Measurements from ENCODE around the gene ZNF420. TPM values are rescaled to one million over a fixed set of nuclear protein-coding genes. Genes with fewer than 3 reads are reported as not detected.
A peak's percentile ranks its signal among the peaks of the same experiment; 100 is the strongest.

ZNF420 gene
- total and polyA plus RNA-seq, 2 of the 13 experiments (the other 11 are each of a cell fraction or from before 2014, with no cell fraction given): 1.4 to 6.6 TPM

- peak; percentile 38 for TF ChIP-seq DBP (CRISPR knock-in tag; IDR thresholded peaks at IDR 0.05; ENCODE audit: not compliant biosample characterization)
- TF ChIP-seq, protein P1, sequence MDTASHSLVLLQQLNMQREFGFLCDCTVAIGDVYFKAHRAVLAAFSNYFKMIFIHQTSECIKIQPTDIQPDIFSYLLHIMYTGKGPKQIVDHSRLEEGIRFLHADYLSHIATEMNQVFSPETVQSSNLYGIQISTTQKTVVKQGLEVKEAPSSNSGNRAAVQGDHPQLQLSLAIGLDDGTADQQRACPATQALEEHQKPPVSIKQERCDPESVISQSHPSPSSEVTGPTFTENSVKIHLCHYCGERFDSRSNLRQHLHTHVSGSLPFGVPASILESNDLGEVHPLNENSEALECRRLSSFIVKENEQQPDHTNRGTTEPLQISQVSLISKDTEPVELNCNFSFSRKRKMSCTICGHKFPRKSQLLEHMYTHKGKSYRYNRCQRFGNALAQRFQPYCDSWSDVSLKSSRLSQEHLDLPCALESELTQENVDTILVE (CRISPR knock-in tag; IDR thresholded peaks at IDR 0.05): peak; percentile 68; the same call in 1 of the 2 replicates
- no peak for TF ChIP-seq STAT5B (CRISPR knock-in tag; IDR thresholded peaks at IDR 0.05)
- TF ChIP-seq ZBTB7B (CRISPR knock-in tag; IDR thresholded peaks at IDR 0.05): peak; percentile 85
- no peak for TF ChIP-seq ZNF205 (CRISPR knock-in tag; IDR thresholded peaks at IDR 0.05)
- no peak for TF ChIP-seq RBAK (CRISPR knock-in tag; IDR thresholded peaks at IDR 0.05)
- TF ChIP-seq ZNF792 (CRISPR knock-in tag; IDR thresholded peaks at IDR 0.05): peak; percentile 83; the same call in 1 of the 2 replicates
- TF ChIP-seq ZNF432 (CRISPR knock-in tag; IDR thresholded peaks at IDR 0.05; ENCODE audit: borderline replicate concordance): no peak
- peak; percentile 90 for TF ChIP-seq ZNF891 (CRISPR knock-in tag; IDR thresholded peaks at IDR 0.05)
- TF ChIP-seq FOXC1 (CRISPR knock-in tag; IDR thresholded peaks at IDR 0.05; ENCODE audit: borderline replicate concordance): peak; percentile 62; the same call in 1 of the 2 replicates
- TF ChIP-seq NAIF1 (CRISPR knock-in tag; IDR thresholded peaks at IDR 0.05; ENCODE audit: borderline replicate concordance): no peak
- TF ChIP-seq ZNF558 (CRISPR knock-in tag; IDR thresholded peaks at IDR 0.05; ENCODE audit: borderline replicate concordance): peak; percentile 91; the same call in 1 of the 2 replicates
- TF ChIP-seq, protein P2, sequence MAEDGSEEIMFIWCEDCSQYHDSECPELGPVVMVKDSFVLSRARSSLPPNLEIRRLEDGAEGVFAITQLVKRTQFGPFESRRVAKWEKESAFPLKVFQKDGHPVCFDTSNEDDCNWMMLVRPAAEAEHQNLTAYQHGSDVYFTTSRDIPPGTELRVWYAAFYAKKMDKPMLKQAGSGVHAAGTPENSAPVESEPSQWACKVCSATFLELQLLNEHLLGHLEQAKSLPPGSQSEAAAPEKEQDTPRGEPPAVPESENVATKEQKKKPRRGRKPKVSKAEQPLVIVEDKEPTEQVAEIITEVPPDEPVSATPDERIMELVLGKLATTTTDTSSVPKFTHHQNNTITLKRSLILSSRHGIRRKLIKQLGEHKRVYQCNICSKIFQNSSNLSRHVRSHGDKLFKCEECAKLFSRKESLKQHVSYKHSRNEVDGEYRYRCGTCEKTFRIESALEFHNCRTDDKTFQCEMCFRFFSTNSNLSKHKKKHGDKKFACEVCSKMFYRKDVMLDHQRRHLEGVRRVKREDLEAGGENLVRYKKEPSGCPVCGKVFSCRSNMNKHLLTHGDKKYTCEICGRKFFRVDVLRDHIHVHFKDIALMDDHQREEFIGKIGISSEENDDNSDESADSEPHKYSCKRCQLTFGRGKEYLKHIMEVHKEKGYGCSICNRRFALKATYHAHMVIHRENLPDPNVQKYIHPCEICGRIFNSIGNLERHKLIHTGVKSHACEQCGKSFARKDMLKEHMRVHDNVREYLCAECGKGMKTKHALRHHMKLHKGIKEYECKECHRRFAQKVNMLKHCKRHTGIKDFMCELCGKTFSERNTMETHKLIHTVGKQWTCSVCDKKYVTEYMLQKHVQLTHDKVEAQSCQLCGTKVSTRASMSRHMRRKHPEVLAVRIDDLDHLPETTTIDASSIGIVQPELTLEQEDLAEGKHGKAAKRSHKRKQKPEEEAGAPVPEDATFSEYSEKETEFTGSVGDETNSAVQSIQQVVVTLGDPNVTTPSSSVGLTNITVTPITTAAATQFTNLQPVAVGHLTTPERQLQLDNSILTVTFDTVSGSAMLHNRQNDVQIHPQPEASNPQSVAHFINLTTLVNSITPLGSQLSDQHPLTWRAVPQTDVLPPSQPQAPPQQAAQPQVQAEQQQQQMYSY (CRISPR knock-in tag; IDR thresholded peaks at IDR 0.05): peak; percentile 43; the same call in 1 of the 2 replicates
- TF ChIP-seq GATA4 (IDR thresholded peaks at IDR 0.05; ENCODE audit: borderline replicate concordance, low read depth): no peak
- TF ChIP-seq SOX13 (IDR thresholded peaks at IDR 0.05): no peak
- TF ChIP-seq SOX13 (CRISPR knock-in tag; conservative IDR thresholded peaks at IDR 0.05 in 1 of 2, IDR thresholded peaks at IDR 0.05 in 1 of 2): peak in 1 of 2 experiments; percentile 23; a peak in 1 of 4 replicates
- TF ChIP-seq IRF2 (CRISPR knock-in tag; IDR thresholded peaks at IDR 0.05): peak; percentile 99
- peak; percentile 92 for TF ChIP-seq TMF1 (CRISPR knock-in tag; IDR thresholded peaks at IDR 0.05; ENCODE audit: low read depth)
- TF ChIP-seq ZC3H4 (CRISPR knock-in tag; IDR thresholded peaks at IDR 0.05; ENCODE audit: borderline replicate concordance): no peak
- peak; percentile 31; the same call in 1 of the 2 replicates for TF ChIP-seq MEF2D (CRISPR knock-in tag; IDR thresholded peaks at IDR 0.05)
- peak; percentile 82 for TF ChIP-seq ZNF264 (CRISPR knock-in tag; IDR thresholded peaks at IDR 0.05)
- no peak for TF ChIP-seq JDP2 (CRISPR knock-in tag; IDR thresholded peaks at IDR 0.05; ENCODE audit: borderline replicate concordance)
- TF ChIP-seq RFXAP (CRISPR knock-in tag; IDR thresholded peaks at IDR 0.05; ENCODE audit: borderline replicate concordance): no peak
- 0 out of 2 replicates have a peak, but pooled peaks have one; percentile 5 for TF ChIP-seq ZNF674 (CRISPR knock-in tag; IDR thresholded peaks at IDR 0.05; ENCODE audit: low read depth)
- peak; percentile 82 for TF ChIP-seq SNAPC2 (CRISPR knock-in tag; IDR thresholded peaks at IDR 0.05)
- peak; percentile 70; the same call in 1 of the 2 replicates for TF ChIP-seq CBX5 (CRISPR knock-in tag; IDR thresholded peaks at IDR 0.05; ENCODE audit: borderline replicate concordance)
Measured at GRCh38 chr19:37077934-37078716, at the start of gene ZNF420 (continued).

Measured in HepG2 (cell line).